Colonic mucosa (tissue), 4 donors: ENCODE measurements around the gene CLEC4G. TPM values are rescaled to one million over a fixed set of nuclear protein-coding genes. Genes with fewer than 3 reads are reported as not detected.

ENCODE experiments used
- DNase-seq: peaks from one replicate; pipeline ENCODE4 v3.0.0-alpha.2; 2020
- H3K27ac ChIP-seq: fragments of 200-600 bp; one replicate; pipeline ENCODE4 v1.8.0; 2021
- H3K27me3 ChIP-seq: fragments of 200-600 bp; one replicate; pipeline ENCODE4 v1.8.0; 2021
- H3K36me3 ChIP-seq: fragments of 200-600 bp; one replicate; pipeline ENCODE4 v1.8.0; 2021
- H3K4me1 ChIP-seq: fragments of 200-600 bp; one replicate; pipeline ENCODE4 v1.8.0; 2021; ENCODE audit warnings: mild to moderate bottlenecking
- H3K4me3 ChIP-seq: fragments of 200-600 bp; one replicate; pipeline ENCODE4 v1.8.0; 2021
- H3K9ac ChIP-seq, 2 donors: one replicate each; pipeline ENCODE4 v1.7.0; 2013; ENCODE audit warnings: control low read depth in 2 of 2, low read depth in 2 of 2, low read length in 2 of 2
- H3K9me3 ChIP-seq: fragments of 200-600 bp; one replicate; pipeline ENCODE4 v1.8.0; 2021
- intact Hi-C: fragments of 100-400 bp; cut with DNase I; formaldehyde crosslinking; loops from one replicate; pipeline ENCODE4 v1.14.1; 2022
- total RNA-seq, 2 donors: library from RNA; stranded (reverse); fragmentation: NEBNext Ultra II Directional in 1 of 2; extraction: Animal tissue kit (Norgen Biotek cat#: 25700) in 1 of 2; gene quantifications; one replicate each; pipeline ENCODE4 v1.2.1, GENCODE V29; 2021
- TF ChIP-seq, protein P1 (sequence below): fragments of 200-600 bp; IDR thresholded peaks from one replicate; pipeline ENCODE4 v1.8.0; 2022; ENCODE audit warnings: antibody characterized with exemption, mild to moderate bottlenecking
- donor health status: healthy.
- donor health status: DM: no; HTN: no; CAD: no.
- donor health status: DM: no; HTN: no; CAD: no.

The CLEC4G gene, protein sequence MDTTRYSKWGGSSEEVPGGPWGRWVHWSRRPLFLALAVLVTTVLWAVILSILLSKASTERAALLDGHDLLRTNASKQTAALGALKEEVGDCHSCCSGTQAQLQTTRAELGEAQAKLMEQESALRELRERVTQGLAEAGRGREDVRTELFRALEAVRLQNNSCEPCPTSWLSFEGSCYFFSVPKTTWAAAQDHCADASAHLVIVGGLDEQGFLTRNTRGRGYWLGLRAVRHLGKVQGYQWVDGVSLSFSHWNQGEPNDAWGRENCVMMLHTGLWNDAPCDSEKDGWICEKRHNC
- under 1 TPM; 0.17 to 0.53 TPM for total RNA-seq

DNA sequence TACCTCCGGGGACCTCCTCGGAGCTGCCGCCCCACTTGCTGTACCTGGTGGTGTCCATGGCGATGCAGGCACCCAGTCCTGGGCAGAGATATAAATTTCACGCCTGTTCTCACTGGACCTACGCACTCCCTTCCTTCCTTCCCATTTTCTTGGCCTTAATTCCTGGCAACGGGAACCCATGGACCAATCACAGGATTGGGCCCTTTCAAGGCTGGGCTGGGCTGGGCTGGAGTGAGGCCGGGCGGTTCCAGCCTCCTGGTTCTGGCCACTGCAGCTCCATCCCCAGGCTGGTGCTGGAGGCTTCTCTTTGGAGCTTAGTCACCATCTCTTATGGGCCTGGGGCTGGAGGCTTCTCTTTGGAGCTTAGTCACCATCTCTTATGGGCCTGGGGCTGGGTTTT, at the start of gene CLEC4G:
Gene CLEC4G (minus strand): TSS at position 66 of the 400 bp plus-strand sequence. CDS start 8 bp downstream, at position 58.
- TF ChIP-seq, protein P1, sequence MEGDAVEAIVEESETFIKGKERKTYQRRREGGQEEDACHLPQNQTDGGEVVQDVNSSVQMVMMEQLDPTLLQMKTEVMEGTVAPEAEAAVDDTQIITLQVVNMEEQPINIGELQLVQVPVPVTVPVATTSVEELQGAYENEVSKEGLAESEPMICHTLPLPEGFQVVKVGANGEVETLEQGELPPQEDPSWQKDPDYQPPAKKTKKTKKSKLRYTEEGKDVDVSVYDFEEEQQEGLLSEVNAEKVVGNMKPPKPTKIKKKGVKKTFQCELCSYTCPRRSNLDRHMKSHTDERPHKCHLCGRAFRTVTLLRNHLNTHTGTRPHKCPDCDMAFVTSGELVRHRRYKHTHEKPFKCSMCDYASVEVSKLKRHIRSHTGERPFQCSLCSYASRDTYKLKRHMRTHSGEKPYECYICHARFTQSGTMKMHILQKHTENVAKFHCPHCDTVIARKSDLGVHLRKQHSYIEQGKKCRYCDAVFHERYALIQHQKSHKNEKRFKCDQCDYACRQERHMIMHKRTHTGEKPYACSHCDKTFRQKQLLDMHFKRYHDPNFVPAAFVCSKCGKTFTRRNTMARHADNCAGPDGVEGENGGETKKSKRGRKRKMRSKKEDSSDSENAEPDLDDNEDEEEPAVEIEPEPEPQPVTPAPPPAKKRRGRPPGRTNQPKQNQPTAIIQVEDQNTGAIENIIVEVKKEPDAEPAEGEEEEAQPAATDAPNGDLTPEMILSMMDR, result no peak
- Histone ChIP-seq H3K4me3 (no peak within 1 kb of the TSS), H3K36me3 (no peaks in the 10 kb centered on the region), H3K4me1 (no peaks in the 10 kb centered on the region), H3K27me3 (peaks cover 15% of the 10 kb centered on the region), H3K27ac (no peak within 1 kb of the TSS), H3K9ac (no peak within 1 kb of the TSS), H3K9me3 (no peaks in the 10 kb centered on the region)
- no peak for DNase-seq
- intact Hi-C loops, result no loop called here

DNA sequence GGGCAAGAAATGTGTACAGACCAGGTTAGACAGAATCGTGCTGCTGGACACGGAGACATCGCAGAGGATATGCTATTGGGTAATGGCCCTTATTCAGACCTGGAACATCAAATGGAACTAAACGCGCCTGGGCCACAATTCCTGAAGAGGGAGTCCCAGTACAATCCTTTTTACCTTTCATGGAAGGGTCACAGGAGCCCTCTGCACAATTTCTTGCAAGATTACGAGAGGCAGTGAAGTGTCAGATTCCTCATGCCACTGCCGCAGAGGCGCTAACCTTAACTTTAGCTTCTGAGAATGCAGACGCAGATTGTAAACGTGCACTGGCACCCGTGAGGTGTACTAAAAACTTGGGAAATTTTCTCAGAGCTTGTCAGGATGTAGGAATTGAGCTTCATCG, 49.2 kb upstream of the CLEC4G start:
- Histone ChIP-seq H3K9ac (no peak overlapping the region), H3K27ac (no peak overlapping the region), H3K36me3 (no peaks in the 10 kb centered on the region), H3K27me3 (peaks cover 3% of the 10 kb centered on the region), H3K9me3 (no peaks in the 10 kb centered on the region), H3K4me1 (no peaks in the 10 kb centered on the region), H3K4me3 (no peak overlapping the region)
- TF ChIP-seq, protein P1, result no peak
- no peak for DNase-seq
- intact Hi-C loops, result no loop called here

DNA sequence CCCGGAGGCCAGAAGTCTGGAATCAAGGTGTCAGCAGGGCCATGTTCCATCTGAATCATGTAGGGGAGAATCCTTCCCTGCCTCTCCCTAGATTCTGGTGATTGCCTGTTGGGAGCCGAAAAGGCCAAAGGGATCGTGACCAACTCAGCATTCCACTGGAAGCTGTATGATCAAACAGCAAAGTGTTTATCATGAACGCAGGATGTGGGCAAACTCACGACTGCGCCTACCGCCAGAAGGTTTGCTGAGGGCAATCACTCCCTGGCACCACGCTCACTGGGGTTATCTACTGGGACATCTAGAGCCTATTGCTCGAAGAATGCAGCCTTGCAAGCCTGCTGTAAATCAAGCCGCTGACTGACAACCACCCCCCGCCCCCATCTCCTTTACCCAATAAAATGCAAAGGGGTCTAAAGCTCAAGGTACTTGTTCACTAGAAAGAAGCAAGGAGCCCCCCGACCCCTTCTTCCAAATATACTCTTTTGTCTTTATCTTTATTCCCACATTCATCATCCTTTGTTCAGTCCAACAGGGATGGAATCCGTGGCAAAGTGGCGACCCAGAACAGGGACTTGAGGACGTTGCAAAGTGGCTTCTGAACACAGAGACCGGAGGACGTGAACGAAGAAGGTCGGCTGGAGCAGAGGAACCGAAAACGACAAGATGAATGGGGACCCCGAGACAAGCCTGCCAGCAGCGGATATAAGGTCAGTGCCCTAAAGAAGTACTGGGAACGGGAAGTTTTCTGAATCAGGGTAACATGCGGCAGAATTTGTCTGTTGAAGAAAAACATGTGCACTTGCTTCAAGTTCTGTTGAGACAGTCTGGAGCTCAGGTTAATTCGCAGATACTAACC, 47.9 kb upstream of the CLEC4G start:
- no peak overlapping the region for H3K4me3 ChIP-seq
- H3K27me3 ChIP-seq, result no peaks in the 10 kb centered on the region
- no peak overlapping the region for H3K27ac ChIP-seq
- intact Hi-C loops, result no loop called here
- TF ChIP-seq, protein P1, result no peak
- H3K36me3 ChIP-seq, result no peaks in the 10 kb centered on the region
- DNase-seq, result no peak
- no peaks in the 10 kb centered on the region for H3K4me1 ChIP-seq
- no peaks in the 10 kb centered on the region for H3K9me3 ChIP-seq
- H3K9ac ChIP-seq, result no peak overlapping the region

DNA sequence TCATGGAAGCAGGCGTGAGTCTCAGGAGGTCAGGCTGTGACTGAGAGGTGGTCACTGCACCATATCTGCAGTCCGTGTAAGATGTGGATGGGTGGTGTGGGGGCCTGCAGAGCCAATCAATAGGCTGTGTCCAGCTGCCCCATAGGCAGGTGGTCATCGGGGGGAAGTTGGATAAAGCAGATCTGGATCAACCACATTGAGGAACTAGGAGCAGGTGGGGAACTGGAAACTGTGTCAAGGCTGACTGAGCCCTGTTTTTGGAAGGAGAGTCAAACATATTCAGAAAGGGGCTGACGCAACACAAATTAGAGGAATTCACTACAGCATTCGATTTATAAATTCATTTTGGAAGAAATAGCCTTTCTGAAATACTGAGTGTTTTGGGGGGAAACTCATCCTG, 46.2 kb upstream of the CLEC4G start:
- Histone ChIP-seq H3K9ac (no peak overlapping the region), H3K9me3 (no peaks in the 10 kb centered on the region), H3K27me3 (no peaks in the 10 kb centered on the region), H3K36me3 (no peaks in the 10 kb centered on the region), H3K27ac (no peak overlapping the region), H3K4me1 (no peaks in the 10 kb centered on the region), H3K4me3 (no peak overlapping the region)
- intact Hi-C loops, result no loop called here
- no peak for DNase-seq
- TF ChIP-seq, protein P1, result no peak

DNA sequence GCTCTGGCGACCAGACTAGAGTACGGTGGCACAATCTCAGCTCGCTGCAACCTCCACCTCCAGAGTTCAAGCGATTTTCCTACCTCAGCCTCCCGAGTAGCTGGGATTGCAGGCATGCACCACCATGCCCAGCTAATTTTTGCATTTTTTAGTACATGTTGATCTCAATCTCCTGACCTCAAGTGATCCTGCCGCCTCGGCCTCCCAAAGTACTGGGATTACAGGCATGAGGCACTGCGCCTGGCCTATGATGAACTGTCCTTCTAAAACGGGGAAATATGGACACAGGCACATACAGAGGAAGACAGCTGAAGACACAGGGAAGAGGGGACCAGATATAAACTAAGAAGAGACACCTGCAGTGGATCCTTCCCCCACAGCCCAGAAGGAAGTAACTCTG, 43.9 kb upstream of the CLEC4G start:
- TF ChIP-seq, protein P1, result no peak

More for the DNA sequence above, 43.9 kb upstream of the CLEC4G start:
- Histone ChIP-seq H3K27ac (no peak overlapping the region), H3K9me3 (no peaks in the 10 kb centered on the region), H3K27me3 (no peaks in the 10 kb centered on the region), H3K4me3 (no peak overlapping the region), H3K9ac (no peak overlapping the region), H3K4me1 (no peaks in the 10 kb centered on the region), H3K36me3 (no peaks in the 10 kb centered on the region)
- no peak for DNase-seq
- intact Hi-C loops, result no loop called here
